Fibroblast of upper back skin (primary cell): ENCODE measurements around the gene PGAP2.
A peak's percentile ranks its signal among the peaks of the same experiment; 100 is the strongest.

Experiments
- DNase-seq: peaks from one replicate; pipeline ENCODE4 v3.0.0-alpha.2; 2013

The PGAP2 gene

GRCh38 chr11:3834349-3834663, 25.9 kb downstream of the PGAP2 start:
- no peak for DNase-seq

DNA sequence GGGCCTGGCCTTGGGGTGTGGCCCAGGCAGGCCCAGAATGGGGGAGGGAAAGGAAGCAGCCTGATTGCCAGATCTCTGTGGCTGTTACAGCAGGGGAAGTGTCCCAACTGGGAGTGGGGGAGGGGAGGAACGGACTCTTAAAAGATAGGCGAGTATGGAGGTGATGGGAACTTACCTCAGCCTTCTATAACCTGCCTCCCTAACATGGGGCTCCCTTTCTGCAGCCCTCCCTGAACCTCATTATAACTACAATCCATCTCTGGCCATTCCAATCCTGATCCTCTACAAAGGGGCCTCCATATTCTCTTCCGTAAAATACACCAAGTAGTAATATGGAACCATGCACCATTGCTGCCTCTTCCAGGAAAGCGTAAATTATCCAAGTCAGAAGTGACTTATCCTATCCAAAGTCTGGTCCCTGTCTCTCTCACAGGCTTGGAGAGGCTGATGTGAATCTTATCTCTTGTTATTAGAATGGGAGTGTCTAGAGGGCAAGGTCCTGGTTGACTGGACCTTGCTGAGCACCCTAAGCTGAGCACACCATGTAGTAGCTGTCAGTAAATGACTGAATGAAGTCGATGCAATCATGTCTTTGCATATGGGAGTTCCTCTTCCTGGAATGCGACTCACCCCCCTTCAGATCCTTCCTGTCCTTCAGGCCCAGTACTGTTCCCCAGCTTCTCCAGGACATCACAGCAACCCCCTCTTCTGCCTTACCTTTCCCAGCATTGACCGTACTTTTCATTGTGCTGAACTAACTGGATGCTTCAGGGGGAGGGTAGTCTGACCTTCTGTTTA, 26.5 kb downstream of the PGAP2 start:
- peak; percentile 31 for DNase-seq

DNA sequence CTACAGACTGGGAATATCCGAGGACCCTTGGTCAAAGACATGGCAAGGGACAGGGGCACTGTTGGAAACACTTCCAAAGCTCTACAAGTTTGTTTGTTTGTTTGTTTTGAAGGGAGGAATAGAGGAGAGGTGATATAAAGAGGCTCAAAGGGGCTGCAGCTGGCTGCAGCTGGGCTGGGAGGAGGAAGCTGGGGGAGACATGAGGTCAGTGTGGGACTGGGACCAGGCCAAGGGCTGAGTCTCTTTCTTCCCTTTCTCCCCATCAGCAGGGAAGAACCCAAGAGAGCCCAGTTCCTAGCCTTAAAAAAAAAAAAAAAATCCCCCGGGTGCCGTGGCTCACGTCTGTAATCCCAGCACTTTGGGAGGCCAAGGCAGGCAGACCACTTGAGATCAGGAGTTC, 27.4 kb downstream of the PGAP2 start:
- DNase-seq: no peak

DNA sequence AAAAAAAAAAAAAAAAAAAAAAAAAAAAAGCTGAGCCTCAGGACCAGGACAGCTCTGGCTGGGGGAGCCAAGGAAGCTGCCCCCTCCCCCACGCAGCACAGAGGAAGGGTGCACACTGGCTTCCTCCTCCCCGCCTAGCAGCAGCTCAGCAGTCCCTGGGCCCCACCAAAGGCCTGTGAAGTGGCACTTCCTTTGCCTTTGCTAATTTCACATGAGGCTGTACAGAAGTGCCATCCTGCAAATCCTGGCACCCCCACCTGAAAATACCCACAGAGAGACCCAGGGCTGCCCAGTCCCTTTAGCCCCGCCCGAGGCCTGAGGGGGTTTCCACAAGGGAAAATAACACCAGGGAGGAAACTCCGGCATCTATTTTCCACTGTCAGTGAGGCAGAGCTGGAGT, 28.5 kb downstream of the PGAP2 start:
- no peak for DNase-seq

GRCh38 chr11:3837793-3838192, 29.4 kb downstream of the PGAP2 start:
- peak; percentile 31 for DNase-seq

GRCh38 chr11:3838504-3838903, 30.1 kb downstream of the PGAP2 start:
- DNase-seq: no peak

DNA sequence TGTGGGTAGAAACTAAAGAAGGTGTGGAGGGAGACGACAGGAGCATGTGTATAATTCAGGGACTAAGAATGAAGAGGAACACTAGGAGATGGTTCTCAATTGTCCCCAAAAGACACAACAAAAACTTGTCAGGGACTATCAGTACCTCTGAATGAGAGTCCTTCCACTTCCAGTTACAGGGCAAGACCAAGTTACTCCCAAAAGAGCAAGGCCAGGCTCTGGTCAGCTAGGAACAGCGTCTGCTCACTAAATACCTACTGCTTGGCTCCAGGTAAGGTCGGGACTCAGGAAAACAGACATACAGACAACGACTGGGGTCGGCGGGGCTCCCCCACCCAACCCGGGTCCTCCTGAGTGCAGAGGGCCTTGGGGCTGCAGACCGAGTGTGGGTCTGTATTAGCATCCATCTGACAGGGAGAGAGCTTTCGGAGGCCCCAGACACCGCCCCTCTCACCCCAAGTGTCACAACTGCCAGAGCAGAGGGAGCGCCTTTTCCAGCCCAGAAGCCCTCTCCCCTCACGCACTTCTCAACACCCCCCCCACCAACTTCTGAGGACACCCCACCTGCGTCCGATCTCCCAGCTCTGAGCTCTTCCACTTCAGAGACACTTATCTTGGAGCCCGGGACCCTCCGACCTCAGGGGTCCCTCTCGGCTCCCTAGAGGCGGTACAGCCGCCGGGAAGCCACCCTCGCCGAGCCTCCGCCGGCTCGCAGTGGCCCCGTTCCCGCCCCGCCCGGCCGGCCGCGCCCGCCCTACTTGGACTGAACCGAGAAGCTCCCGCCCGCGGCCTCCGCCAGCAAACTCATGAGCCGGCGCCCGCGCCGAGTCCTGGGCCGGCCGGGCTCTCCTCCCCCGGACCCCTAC, 31.9 kb downstream of the PGAP2 start:
- DNase-seq: no peak

DNA sequence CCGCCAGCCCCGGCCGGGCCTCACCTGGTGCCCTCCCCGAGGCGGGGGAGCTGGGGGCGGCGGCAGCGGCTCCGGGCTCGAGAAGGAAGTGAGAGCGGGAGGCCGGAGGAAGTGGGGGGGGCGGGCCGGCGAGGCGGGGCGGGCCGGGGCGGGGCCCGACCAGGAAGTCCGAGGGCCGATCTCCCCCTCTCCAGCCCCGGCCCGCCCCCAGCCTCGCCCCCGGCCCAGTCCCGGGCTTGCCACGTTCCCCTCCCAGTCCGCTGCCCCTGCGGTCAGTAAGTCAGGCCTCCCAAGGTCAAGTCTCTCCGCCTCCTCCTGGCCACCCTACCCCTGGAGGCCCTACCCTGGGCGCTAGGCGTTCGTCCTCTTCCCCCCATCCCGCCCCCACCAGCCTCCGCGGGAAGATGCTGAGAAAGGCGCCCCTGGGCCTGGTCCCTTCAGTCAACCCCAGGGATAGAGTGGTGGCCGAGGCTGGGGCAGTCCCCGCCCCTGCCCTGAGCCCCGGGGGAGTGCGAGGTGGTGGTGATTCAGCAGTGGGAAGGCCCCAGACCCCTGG, 32.6 kb downstream of the PGAP2 start, which contains the start of gene RHOG:
Gene RHOG, minus strand, starts transcription at position 90 of the 556 bp plus-strand sequence. CDS start 12,821 bp downstream, outside the sequence.
- peak; percentile 77 for DNase-seq

GRCh38 chr11:3841426-3842350, 33.3 kb downstream of the PGAP2 start:
- DNase-seq: peak; percentile 79

DNA sequence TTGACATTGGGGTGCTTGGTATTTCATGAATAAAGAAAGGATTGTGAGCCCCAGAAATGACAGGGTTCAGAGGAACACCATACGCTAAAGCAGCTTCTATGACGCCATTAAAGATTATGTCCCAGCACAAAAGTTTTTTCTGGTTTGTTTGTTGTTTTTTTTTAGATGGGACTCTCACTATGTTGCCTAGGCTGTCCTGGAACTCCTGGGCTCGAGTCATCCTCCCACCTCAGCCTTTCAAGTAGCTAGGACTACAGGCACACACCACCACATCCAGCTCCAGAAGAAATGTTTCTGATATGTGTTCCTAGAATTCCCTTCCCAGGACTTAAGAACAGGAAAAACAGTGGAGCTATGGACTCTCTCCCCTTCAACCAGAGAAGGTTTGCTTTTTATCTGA, 35.0 kb downstream of the PGAP2 start:
- no peak for DNase-seq

GRCh38 chr11:3845246-3845645, 36.9 kb downstream of the PGAP2 start:
- no peak for DNase-seq

- DNase-seq: no peak
Observed at GRCh38 chr11:3845670-3846069, 37.3 kb downstream of the PGAP2 start.

DNA sequence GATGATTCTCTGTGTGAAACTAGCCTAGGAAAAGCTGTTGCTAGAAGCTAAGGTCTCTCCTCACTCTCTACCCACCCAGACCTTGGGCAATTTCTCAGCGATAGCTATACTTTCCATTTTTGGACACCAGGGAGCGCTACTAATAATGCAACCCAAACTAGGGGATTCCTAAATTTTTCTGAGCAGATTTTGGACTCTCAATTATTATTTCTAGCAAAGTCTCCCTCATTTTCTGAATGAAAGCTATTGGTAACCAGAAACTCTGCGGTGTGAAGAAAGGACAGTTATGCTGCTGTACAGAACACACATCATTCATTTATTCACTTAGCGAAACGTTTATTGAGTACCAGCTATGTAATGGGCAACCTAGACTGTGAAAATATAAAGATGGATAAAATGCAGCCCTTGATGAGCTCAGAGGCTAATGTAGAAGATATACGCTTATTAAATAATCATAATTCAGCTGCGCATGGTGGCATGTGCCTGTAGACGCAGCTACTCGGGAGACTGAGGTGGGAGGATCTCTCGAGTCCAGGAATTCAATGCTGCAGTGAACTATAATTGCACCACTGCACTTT, 41.0 kb downstream of the PGAP2 start:
- peak; percentile 47 for DNase-seq

- DNase-seq: no peak
Observed at GRCh38 chr11:3853545-3853842, 45.1 kb downstream of the PGAP2 start.

DNA sequence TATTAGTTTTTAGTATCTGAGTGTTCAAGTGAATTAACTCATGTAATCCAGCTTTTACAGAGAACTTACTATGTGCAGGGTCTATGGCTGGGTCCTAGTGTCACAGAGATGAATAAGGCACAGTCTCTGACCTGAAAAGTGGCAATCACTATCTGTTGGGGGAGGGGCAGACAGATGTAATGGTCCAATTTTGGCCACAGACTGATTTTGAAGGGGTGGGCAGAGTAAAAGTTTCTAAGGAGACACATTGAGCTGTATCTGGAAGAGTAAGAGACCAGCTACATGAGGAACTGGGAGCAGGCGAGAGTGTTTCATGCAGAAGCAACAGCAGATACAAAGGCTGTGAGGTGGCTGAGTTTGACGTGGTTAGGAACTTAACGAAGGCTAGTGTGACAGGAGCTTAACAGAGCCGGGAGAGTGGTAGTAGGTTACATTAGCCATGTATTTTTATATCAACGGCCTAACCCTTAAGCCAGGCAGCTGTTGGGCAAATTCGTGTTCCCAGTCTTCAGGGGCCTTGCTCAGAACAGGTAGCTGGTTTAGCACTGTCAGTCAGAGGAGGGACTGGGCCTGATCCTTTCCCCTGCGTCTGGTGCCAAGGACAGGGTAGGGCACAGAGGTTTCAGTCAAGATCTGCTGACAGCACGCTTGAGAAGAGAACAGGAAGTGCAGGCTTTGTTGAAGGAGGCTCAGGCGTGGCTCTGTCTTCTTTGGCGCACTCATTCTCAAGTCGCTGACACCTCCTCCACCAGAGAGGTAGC, 45.7 kb downstream of the PGAP2 start:
- DNase-seq: no peak

DNA sequence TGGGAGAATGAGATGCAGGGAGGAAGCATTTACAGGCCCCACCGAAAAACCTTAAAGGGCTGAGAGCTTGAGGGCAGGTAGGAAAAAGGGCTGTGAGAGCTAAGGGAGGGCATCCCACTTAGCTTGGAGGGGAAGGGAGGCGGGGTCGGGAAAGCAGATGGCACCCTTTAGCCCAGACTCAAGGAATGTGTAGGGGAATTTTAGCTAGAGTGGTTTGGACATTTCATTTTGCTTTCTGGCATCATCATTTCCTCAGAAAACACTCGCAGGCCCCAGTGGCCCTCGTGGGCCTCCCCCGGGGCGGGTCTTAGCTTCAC, 46.3 kb downstream of the PGAP2 start:
- DNase-seq: no peak

DNA sequence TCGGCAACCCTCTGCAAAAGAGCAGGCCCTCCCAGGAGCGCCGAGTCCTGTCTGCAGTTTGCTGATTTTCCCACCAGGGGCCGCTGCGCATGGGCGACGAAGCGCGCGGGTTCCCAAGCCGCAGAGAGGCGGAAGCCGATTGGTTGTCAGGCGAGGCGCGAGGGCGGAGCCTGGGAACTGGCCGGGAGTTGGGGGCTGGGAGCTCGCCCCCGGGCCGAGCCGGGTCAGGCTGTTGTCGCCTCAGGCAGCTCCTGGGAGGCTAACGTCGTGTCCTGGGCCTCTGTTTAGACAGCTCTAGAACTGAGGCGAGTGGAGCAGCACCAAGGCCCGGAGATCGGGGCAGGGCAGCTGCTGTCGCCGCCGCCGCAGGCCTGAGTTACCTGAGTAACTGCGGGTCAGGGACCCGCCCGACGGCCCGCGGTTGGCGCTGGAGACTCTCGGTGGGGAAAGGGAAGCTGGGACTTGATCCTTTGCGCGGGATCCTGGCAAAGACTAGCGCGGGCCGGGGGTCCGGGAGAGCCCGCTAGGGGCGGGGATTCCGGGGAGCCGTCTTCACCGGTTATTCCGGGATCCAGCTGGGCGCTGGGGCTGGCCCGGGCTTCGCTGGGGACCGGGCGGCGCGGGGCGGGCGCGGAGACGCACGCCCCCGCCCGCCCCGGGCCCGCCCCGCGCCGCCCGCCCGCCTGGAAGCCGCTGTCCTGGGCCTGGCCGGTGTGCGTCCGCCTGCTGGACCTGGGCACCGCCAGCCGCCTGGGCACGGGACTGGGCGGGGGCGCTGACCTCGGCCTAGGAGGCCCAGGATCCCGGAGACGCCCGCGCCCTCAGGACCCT, 46.8 kb downstream of the PGAP2 start, which contains the start of gene STIM1:
Gene STIM1, plus strand, starts transcription at position 688 of the 831 bp plus-strand sequence. CDS start 607 bp downstream, outside the sequence.
- DNase-seq: peak; percentile 91

DNA sequence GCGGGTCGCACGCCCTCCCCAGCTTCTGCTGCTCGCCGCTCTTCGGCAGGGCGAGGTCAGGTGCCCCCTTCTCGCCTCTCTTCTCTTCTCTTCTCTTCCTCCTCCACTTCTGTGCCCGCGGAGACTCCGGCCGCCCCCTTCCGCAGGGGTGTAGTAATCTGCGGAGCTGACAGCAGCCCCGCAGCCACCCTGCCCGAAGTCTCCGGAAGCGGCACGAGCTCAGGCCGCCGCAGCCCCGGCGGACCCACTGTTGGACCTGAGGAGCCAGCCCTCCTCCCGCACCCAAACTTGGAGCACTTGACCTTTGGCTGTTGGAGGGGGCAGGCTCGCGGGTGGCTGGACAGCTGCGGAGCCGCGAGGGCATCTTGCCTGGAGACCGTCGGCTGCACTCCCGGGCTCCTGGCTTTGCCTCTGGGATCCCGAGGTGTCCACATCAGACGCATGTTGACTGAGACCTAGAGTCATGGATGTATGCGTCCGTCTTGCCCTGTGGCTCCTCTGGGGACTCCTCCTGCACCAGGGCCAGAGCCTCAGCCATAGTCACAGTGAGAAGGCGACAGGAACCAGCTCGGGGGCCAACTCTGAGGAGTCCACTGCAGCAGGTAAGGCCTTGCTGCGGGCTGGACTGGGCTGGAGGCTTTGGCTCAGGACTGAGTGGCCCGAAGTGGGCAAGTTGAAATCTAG, 47.6 kb downstream of the PGAP2 start:
- DNase-seq: no peak

DNA sequence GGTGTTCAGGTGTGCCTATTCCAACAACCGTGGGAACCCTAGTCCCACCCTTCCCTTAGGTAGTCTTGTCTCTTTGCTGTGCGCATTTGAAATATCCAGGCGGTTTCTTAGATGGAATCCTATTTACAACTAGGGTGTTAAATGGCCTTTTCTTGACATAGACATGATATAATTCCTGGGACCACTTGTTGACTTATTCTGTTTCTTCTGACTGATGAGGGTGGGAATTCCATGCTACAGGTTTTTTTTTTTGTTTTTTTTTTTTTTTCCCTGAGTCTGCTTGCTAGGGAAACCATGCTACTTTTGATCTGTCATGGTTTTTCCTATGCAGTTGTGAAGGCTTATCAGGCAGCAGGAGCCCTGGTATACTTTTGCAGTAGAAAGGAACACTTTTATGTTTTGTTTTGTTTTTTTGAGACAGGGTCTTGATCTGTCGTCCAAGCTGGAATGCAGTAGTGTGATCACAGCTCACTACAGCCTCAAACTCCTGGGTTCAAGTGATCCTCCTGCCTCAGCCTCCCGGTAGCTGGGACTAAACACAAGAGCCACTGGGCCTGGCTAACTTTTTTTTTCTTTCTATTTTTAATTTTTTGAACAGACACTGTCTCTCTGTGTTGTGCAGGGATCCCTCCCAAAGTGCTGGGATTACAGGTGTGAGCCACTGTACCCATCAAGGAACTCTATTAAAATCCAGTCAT, 48.6 kb downstream of the PGAP2 start:
- no peak for DNase-seq

GRCh38 chr11:3857628-3858027, 49.3 kb downstream of the PGAP2 start:
- no peak for DNase-seq
